ENCODE data around the gene KCNH1. TPM values are rescaled to one million over a fixed set of nuclear protein-coding genes. Genes with fewer than 3 reads are reported as not detected.

The KCNH1 gene
- total and polyA plus RNA-seq, 10 of the 15 experiments (the other 5 are each of a cell fraction or from before 2014, with no cell fraction given), result 0.02 to 0.04 (median 0.04) TPM; not detected in 7

- SMC1A ChIA-PET (ENCODE audit: uncharacterized antibody, unreplicated experiment), result no interaction called here
Observed at GRCh38 chr1:210690236-210690635, 443.7 kb downstream of the KCNH1 start.

GRCh38 chr1:210689826-210690225 is 444.1 kb downstream of the KCNH1 start:
- ChIA-PET SMC1A (ENCODE audit: uncharacterized antibody, unreplicated experiment) (no interaction called here), POLR2A (no interaction called here), RAD21 (ENCODE audit: unreplicated experiment) (no interaction called here), CTCF (no interaction called here)
- Histone ChIP-seq H3K9me3 (replicated peaks; ENCODE audit: control insufficient read depth, insufficient read depth, low read length) (no peaks in the 10 kb centered on the region), H3K36me3 (ENCODE audit: control insufficient read depth in 2 of 2, insufficient read depth in 2 of 2, low read length in 1 of 2) (no peaks in the 10 kb centered on the region), H3K4me2 (ENCODE audit: control insufficient read depth, insufficient read depth) (no peak overlapping the region), H4K20me1 (ENCODE audit: control insufficient read depth, insufficient read depth) (no peaks in the 10 kb centered on the region), H3K9ac (ENCODE audit: control insufficient read depth, insufficient read depth, low read length) (no peak overlapping the region), H3K4me1 (ENCODE audit: control insufficient read depth, insufficient read depth, low read length) (peaks cover 15% of the 10 kb centered on the region), H3K27ac (ENCODE audit: control insufficient read depth, insufficient read depth) (no peak overlapping the region), H3K27me3 (replicated peaks in 1 of 2; ENCODE audit: control insufficient read depth in 2 of 2, insufficient read depth in 2 of 2, low read length in 1 of 2) (no peaks in the 10 kb centered on the region), H3K4me3 (no peak overlapping the region), H2AFZ (ENCODE audit: control insufficient read depth, low read depth, low read length) (no peak overlapping the region), H3K79me2 (ENCODE audit: control insufficient read depth, insufficient read depth, low read length) (no peaks in the 10 kb centered on the region)
- intact Hi-C loops (cut with micrococcal nuclease; ENCODE audit: unreplicated experiment), result loop anchor here (10.0 kb wide), 1 partner anchor 285 kb away; no protein-coding TSS in a partner anchor
- BruUV-seq (replicated peaks), result no TSS peak
- WGBS (ENCODE audit: insufficient coverage, insufficient replicate concordance, low lambda C conversion rate, missing lambda C conversion rate), result 61% methylated on average over 3 of the region's 3 CpGs
- DNase-seq (ENCODE audit: low read depth, low spot score) (no peak), FAIRE-seq (no peak), ATAC-seq (no peak)
- in situ Hi-C loops (cut with MboI), result no loop called here
- TF ChIP-seq USF1 (IDR thresholded peaks at IDR 0.05; ENCODE audit: borderline replicate concordance, extremely low read length, insufficient read depth, low read depth, low read length), result no peak
- TF ChIP-seq KAT2A (conservative IDR thresholded peaks at IDR 0.05; ENCODE audit: control insufficient read depth, low read depth, low read length), result no peak
- no peak for TF ChIP-seq SUPT20H (IDR thresholded peaks at IDR 0.05; ENCODE audit: borderline replicate concordance, control insufficient read depth, low read depth, low read length)
- no peak for TF ChIP-seq KLF5 (IDR thresholded peaks at IDR 0.05; ENCODE audit: partially characterized antibody)
- TF ChIP-seq CUX1 (IDR thresholded peaks at IDR 0.05; ENCODE audit: insufficient replicate concordance, low read depth, low read length), result no peak
- no peak for TF ChIP-seq BMI1 (IDR thresholded peaks at IDR 0.05; ENCODE audit: borderline replicate concordance)
- TF ChIP-seq ATF3 (IDR thresholded peaks at IDR 0.05; ENCODE audit: borderline replicate concordance, extremely low read depth, low read depth, low read length), result no peak

More at GRCh38 chr1:210690236-210690635, 443.7 kb downstream of the KCNH1 start:
- H2AFZ ChIP-seq (ENCODE audit: control insufficient read depth, low read depth, low read length), result no peak overlapping the region
- no peak overlapping the region for H3K9ac ChIP-seq (ENCODE audit: control insufficient read depth, insufficient read depth, low read length)
- BruUV-seq (replicated peaks), result no TSS peak
- no peaks in the 10 kb centered on the region for H4K20me1 ChIP-seq (ENCODE audit: control insufficient read depth, insufficient read depth)
- TF ChIP-seq BACH1 (IDR thresholded peaks at IDR 0.05; ENCODE audit: borderline replicate concordance), result no peak
- TF ChIP-seq TARDBP (IDR thresholded peaks at IDR 0.05; ENCODE audit: borderline replicate concordance), result no peak
- H3K4me3 ChIP-seq, result no peak overlapping the region
- intact Hi-C loops (cut with micrococcal nuclease; ENCODE audit: unreplicated experiment), result no loop called here
- WGBS (ENCODE audit: insufficient coverage, insufficient replicate concordance, low lambda C conversion rate, missing lambda C conversion rate), result 92% methylated on average over 5 of the region's 5 CpGs
- no peak overlapping the region for H3K4me2 ChIP-seq (ENCODE audit: control insufficient read depth, insufficient read depth)
- no peak overlapping the region for H3K27ac ChIP-seq (ENCODE audit: control insufficient read depth, insufficient read depth)
- no peaks in the 10 kb centered on the region for H3K79me2 ChIP-seq (ENCODE audit: control insufficient read depth, insufficient read depth, low read length)
- H3K27me3 ChIP-seq (replicated peaks in 1 of 2; ENCODE audit: control insufficient read depth in 2 of 2, insufficient read depth in 2 of 2, low read length in 1 of 2), result no peaks in the 10 kb centered on the region
- no peaks in the 10 kb centered on the region for H3K36me3 ChIP-seq (ENCODE audit: control insufficient read depth in 2 of 2, insufficient read depth in 2 of 2, low read length in 1 of 2)
- DNase-seq (ENCODE audit: low read depth, low spot score), result no peak
- ChIA-PET RAD21 (ENCODE audit: unreplicated experiment) (no interaction called here), POLR2A (no interaction called here), CTCF (no interaction called here)
- no peak for ATAC-seq
- peaks cover 11% of the 10 kb centered on the region for H3K4me1 ChIP-seq (ENCODE audit: control insufficient read depth, insufficient read depth, low read length)
- FAIRE-seq, result no peak
- H3K9me3 ChIP-seq (replicated peaks; ENCODE audit: control insufficient read depth, insufficient read depth, low read length), result no peaks in the 10 kb centered on the region
- in situ Hi-C loops (cut with MboI), result no loop called here

All from GM12878 (cell line).